ACC112 (cell line): ENCODE results near the gene MTMR10.

Experiments
- H2AFZ ChIP-seq: fragments of 200-600 bp; sonication (generic); one replicate; pipeline ENCODE4 v1.6.0; 2017; ENCODE audit warnings: antibody characterized with exemption, low read length; ENCODE audit not compliant: unreplicated experiment
- H3K27ac ChIP-seq: fragments of 200-600 bp; sonication (generic); 2 replicates; pipeline ENCODE4 v1.5.1; 2014; ENCODE audit warnings: low read depth, mild to moderate bottlenecking, antibody characterized with exemption, low read length, moderate library complexity
- H3K27me3 ChIP-seq: fragments of 200-600 bp; sonication (generic); 2 replicates; pipeline ENCODE4 v1.6.1; 2014; ENCODE audit warnings: mild to moderate bottlenecking, antibody characterized with exemption, low read length, moderate library complexity, mixed read lengths; ENCODE audit not compliant: insufficient read depth
- H3K36me3 ChIP-seq: fragments of 200-600 bp; sonication (generic); 2 replicates; pipeline ENCODE4 v1.6.1; 2016; ENCODE audit warnings: mild to moderate bottlenecking, antibody characterized with exemption, low read length, moderate library complexity, mixed read lengths; ENCODE audit not compliant: insufficient read depth
- H3K4me1 ChIP-seq: fragments of 200-600 bp; sonication (generic); one replicate; pipeline ENCODE4 v1.6.1; 2016; ENCODE audit warnings: low read length, mixed read lengths; ENCODE audit not compliant: insufficient read depth, unreplicated experiment, control insufficient read depth
- H3K4me3 ChIP-seq: fragments of 200-600 bp; sonication (generic); 2 replicates; pipeline ENCODE4 v1.5.1; 2014; ENCODE audit warnings: mild to moderate bottlenecking, low read depth, low read length
- H3K79me2 ChIP-seq: fragments of 200-600 bp; sonication (generic); one replicate; pipeline ENCODE4 v1.6.0; 2016; ENCODE audit warnings: low read length; ENCODE audit not compliant: control insufficient read depth, unreplicated experiment, insufficient read depth

Gene MTMR10

GRCh38 chr15:30933293-30933692 is 58.1 kb downstream of the MTMR10 start:
- H3K27ac ChIP-seq, result no peak overlapping the region
- no peak overlapping the region for H2AFZ ChIP-seq
- H3K36me3 ChIP-seq, result peaks cover 36% of the 10 kb centered on the region
- H3K79me2 ChIP-seq, result peaks cover 3% of the 10 kb centered on the region
- no peaks in the 10 kb centered on the region for H3K27me3 ChIP-seq
- H3K4me1 ChIP-seq, result no peaks in the 10 kb centered on the region
- no peak overlapping the region for H3K4me3 ChIP-seq

- no peaks in the 10 kb centered on the region for H3K27me3 ChIP-seq
- H3K4me3 ChIP-seq, result no peak overlapping the region
- no peaks in the 10 kb centered on the region for H3K4me1 ChIP-seq
- no peak overlapping the region for H2AFZ ChIP-seq
- no peak overlapping the region for H3K27ac ChIP-seq
- peaks cover 3% of the 10 kb centered on the region for H3K79me2 ChIP-seq
- peaks cover 27% of the 10 kb centered on the region for H3K36me3 ChIP-seq
Observed at GRCh38 chr15:30930422-30930821, 61.0 kb downstream of the MTMR10 start.

- H3K36me3 ChIP-seq, result peaks cover 27% of the 10 kb centered on the region
- H2AFZ ChIP-seq, result no peak overlapping the region
Observed at GRCh38 chr15:30929982-30930381, 61.4 kb downstream of the MTMR10 start.

GRCh38 chr15:30929064-30929669 is 62.3 kb downstream of the MTMR10 start:
- Histone ChIP-seq H3K79me2 (peaks cover 3% of the 10 kb centered on the region), H3K4me1 (no peaks in the 10 kb centered on the region), H2AFZ (no peak overlapping the region), H3K27ac (no peak overlapping the region), H3K4me3 (no peak overlapping the region), H3K27me3 (no peaks in the 10 kb centered on the region), H3K36me3 (peaks cover 25% of the 10 kb centered on the region)

More at GRCh38 chr15:30929982-30930381, 61.4 kb downstream of the MTMR10 start:
- Histone ChIP-seq H3K79me2 (peaks cover 3% of the 10 kb centered on the region), H3K27ac (no peak overlapping the region), H3K27me3 (no peaks in the 10 kb centered on the region), H3K4me3 (no peak overlapping the region), H3K4me1 (no peaks in the 10 kb centered on the region)

GRCh38 chr15:30928076-30928475 is 63.4 kb downstream of the MTMR10 start:
- H3K4me1 ChIP-seq, result no peaks in the 10 kb centered on the region
- no peak overlapping the region for H2AFZ ChIP-seq
- no peak overlapping the region for H3K4me3 ChIP-seq
- peaks cover 33% of the 10 kb centered on the region for H3K36me3 ChIP-seq
- H3K27me3 ChIP-seq, result no peaks in the 10 kb centered on the region
- H3K27ac ChIP-seq, result no peak overlapping the region
- no peaks in the 10 kb centered on the region for H3K79me2 ChIP-seq

- H2AFZ ChIP-seq, result no peak overlapping the region
- peaks cover 38% of the 10 kb centered on the region for H3K36me3 ChIP-seq
- H3K79me2 ChIP-seq, result no peaks in the 10 kb centered on the region
- H3K4me3 ChIP-seq, result no peak overlapping the region
- no peaks in the 10 kb centered on the region for H3K27me3 ChIP-seq
- H3K4me1 ChIP-seq, result no peaks in the 10 kb centered on the region
- no peak overlapping the region for H3K27ac ChIP-seq
Observed at GRCh38 chr15:30927148-30927761, 64.2 kb downstream of the MTMR10 start.

- no peaks in the 10 kb centered on the region for H3K4me1 ChIP-seq
- no peak overlapping the region for H3K4me3 ChIP-seq
- H3K36me3 ChIP-seq, result peaks cover 33% of the 10 kb centered on the region
- H3K27ac ChIP-seq, result no peak overlapping the region
- no peaks in the 10 kb centered on the region for H3K79me2 ChIP-seq
- H2AFZ ChIP-seq, result no peak overlapping the region
- no peaks in the 10 kb centered on the region for H3K27me3 ChIP-seq
Observed at GRCh38 chr15:30926161-30926560, 65.3 kb downstream of the MTMR10 start.

GRCh38 chr15:30925686-30926085 is 65.7 kb downstream of the MTMR10 start:
- peaks cover 28% of the 10 kb centered on the region for H3K36me3 ChIP-seq
- H2AFZ ChIP-seq, result no peak overlapping the region
- H3K27me3 ChIP-seq, result no peaks in the 10 kb centered on the region
- H3K27ac ChIP-seq, result no peak overlapping the region
- no peaks in the 10 kb centered on the region for H3K4me1 ChIP-seq
- no peaks in the 10 kb centered on the region for H3K79me2 ChIP-seq
- H3K4me3 ChIP-seq, result no peak overlapping the region

- H3K4me1 ChIP-seq, result no peaks in the 10 kb centered on the region
- H3K79me2 ChIP-seq, result no peaks in the 10 kb centered on the region
- peaks cover 24% of the 10 kb centered on the region for H3K36me3 ChIP-seq
- no peak overlapping the region for H3K4me3 ChIP-seq
- H3K27me3 ChIP-seq, result no peaks in the 10 kb centered on the region
- H2AFZ ChIP-seq, result no peak overlapping the region
- H3K27ac ChIP-seq, result no peak overlapping the region
Observed at GRCh38 chr15:30924353-30924752, 67.1 kb downstream of the MTMR10 start.

- peaks cover 20% of the 10 kb centered on the region for H3K36me3 ChIP-seq
- H3K4me3 ChIP-seq, result no peak overlapping the region
- no peaks in the 10 kb centered on the region for H3K27me3 ChIP-seq
- H3K27ac ChIP-seq, result no peak overlapping the region
- H2AFZ ChIP-seq, result no peak overlapping the region
- no peaks in the 10 kb centered on the region for H3K79me2 ChIP-seq
- H3K4me1 ChIP-seq, result no peaks in the 10 kb centered on the region
Observed at GRCh38 chr15:30923429-30923828, 68.0 kb downstream of the MTMR10 start.
